ENCODE data around the gene TPP2. TPM values are rescaled to one million over a fixed set of nuclear protein-coding genes. Genes with fewer than 3 reads are reported as not detected.
A peak's percentile ranks its signal among the peaks of the same experiment; 100 is the strongest.

Gene TPP2
- total RNA-seq, 2 donors from 2014 or later: 64.2 to 80.6 TPM

DNA sequence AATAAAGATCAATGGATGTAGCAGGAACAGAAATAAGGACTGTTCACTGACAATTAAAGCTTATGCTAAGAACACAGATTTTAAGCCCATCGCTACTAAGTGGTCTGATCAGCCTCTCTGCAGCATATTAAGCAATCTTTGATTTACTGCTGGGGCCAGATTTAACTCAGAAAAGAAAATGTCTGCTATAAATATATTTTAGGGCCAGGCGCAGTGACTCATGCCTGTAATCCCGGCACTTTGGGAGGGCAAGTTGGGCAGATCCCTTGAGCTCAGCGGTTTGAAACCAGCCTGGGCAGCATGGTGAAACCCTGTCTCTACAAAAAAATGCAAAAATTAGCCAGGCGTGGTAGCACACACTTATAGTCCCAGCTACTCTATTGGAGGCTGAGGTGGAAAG lies 55.1 kb downstream of the TPP2 start:
- Mint-ChIP-seq H3K4me1 (no peaks in the 10 kb centered on the region), H3K27me3 (ENCODE audit: insufficient read depth) (no peaks in the 10 kb centered on the region), H3K9me3 (no peaks in the 10 kb centered on the region), H3K36me3 (ENCODE audit: low read depth) (peaks cover 35% of the 10 kb centered on the region), H3K4me3 (no peak overlapping the region), H3K27ac (no peak overlapping the region)
- DNase-seq: no peak
- H3K27me3 ChIP-seq (ENCODE audit: control insufficient read depth, insufficient read depth, low read length, poor library complexity, severe bottlenecking): no peaks in the 10 kb centered on the region
- H3K4me3 ChIP-seq (ENCODE audit: low read length): no peak overlapping the region
- H3K9ac ChIP-seq (ENCODE audit: extremely low read depth, low read length, poor library complexity, severe bottlenecking): no peak overlapping the region
- H3K9me3 ChIP-seq (ENCODE audit: control insufficient read depth, low read length): no peaks in the 10 kb centered on the region
- WGBS, 2 experiments (ENCODE audit: insufficient coverage in 1 of 2, insufficient read length in 1 of 2): 95 to 100% methylated on average over 3 to 5 of the region's 5 CpGs
- peaks cover 91% of the 10 kb centered on the region for H3K36me3 ChIP-seq (ENCODE audit: control insufficient read depth, insufficient read depth, low read length)
- peaks cover 3% of the 10 kb centered on the region for H3K4me1 ChIP-seq (ENCODE audit: control insufficient read depth, insufficient read depth, low read length)
- H3K27ac ChIP-seq (ENCODE audit: low read depth, low read length): no peak overlapping the region
- TF ChIP-seq, protein P1, sequence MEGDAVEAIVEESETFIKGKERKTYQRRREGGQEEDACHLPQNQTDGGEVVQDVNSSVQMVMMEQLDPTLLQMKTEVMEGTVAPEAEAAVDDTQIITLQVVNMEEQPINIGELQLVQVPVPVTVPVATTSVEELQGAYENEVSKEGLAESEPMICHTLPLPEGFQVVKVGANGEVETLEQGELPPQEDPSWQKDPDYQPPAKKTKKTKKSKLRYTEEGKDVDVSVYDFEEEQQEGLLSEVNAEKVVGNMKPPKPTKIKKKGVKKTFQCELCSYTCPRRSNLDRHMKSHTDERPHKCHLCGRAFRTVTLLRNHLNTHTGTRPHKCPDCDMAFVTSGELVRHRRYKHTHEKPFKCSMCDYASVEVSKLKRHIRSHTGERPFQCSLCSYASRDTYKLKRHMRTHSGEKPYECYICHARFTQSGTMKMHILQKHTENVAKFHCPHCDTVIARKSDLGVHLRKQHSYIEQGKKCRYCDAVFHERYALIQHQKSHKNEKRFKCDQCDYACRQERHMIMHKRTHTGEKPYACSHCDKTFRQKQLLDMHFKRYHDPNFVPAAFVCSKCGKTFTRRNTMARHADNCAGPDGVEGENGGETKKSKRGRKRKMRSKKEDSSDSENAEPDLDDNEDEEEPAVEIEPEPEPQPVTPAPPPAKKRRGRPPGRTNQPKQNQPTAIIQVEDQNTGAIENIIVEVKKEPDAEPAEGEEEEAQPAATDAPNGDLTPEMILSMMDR (conservative IDR thresholded peaks at IDR 0.05): no peak

DNA sequence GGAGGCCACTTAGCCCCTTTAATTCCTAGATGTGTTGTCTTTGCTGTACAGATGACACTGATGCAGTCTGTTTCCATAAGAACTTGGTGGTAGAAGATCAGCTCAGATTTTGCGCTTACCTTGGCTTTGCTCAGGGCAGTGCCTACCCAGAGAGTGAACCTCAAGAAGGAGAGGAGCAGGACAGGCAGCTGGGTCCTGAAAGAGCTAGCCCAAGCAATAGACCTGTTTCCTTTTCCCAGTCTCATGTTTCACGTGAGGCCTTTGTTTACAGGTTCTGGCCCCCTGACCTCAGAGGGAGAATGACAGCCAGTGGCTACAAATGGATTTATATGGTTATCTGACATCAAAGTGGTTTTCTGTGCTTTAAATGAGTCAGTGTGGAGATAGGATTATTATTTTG lies 58.0 kb downstream of the TPP2 start:
- no peak for DNase-seq
- Mint-ChIP-seq H3K4me1 (no peaks in the 10 kb centered on the region), H3K36me3 (ENCODE audit: low read depth) (peaks cover 35% of the 10 kb centered on the region), H3K9me3 (no peaks in the 10 kb centered on the region), H3K27me3 (ENCODE audit: insufficient read depth) (no peaks in the 10 kb centered on the region), H3K27ac (no peak overlapping the region), H3K4me3 (no peak overlapping the region)
- TF ChIP-seq, protein P1 (conservative IDR thresholded peaks at IDR 0.05): no peak
- H3K36me3 ChIP-seq (ENCODE audit: control insufficient read depth, insufficient read depth, low read length): peaks cover 90% of the 10 kb centered on the region
- WGBS, 2 experiments (ENCODE audit: insufficient coverage in 1 of 2, insufficient read length in 1 of 2): 0 to 48% methylated on average over 1 to 2 of the region's 2 CpGs
- H3K4me1 ChIP-seq (ENCODE audit: control insufficient read depth, insufficient read depth, low read length): peaks cover 3% of the 10 kb centered on the region
- no peak overlapping the region for H3K9ac ChIP-seq (ENCODE audit: extremely low read depth, low read length, poor library complexity, severe bottlenecking)
- no peaks in the 10 kb centered on the region for H3K27me3 ChIP-seq (ENCODE audit: control insufficient read depth, insufficient read depth, low read length, poor library complexity, severe bottlenecking)
- peaks cover 15% of the 10 kb centered on the region for H3K9me3 ChIP-seq (ENCODE audit: control insufficient read depth, low read length)
- H3K4me3 ChIP-seq (ENCODE audit: low read length): no peak overlapping the region
- no peak overlapping the region for H3K27ac ChIP-seq (ENCODE audit: low read depth, low read length)

DNA sequence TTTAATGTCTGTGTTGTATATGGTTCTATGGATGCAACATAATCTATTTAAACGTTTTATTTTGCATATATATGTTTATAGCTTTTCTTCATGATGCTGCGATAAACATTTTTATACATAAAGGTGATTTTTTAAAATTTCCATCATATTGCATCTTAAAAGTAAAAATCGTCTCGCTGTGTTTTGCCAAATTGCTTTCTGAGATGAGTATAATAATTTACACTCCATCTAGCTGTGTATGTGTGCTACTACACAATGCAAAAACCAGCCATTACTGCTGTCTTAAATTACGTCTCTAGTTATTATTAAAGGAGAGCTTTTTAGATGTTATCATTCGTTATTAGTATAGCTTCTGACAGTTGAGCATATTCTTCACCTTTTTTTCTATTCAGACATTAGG lies 60.8 kb downstream of the TPP2 start:
- no peak overlapping the region for H3K27ac ChIP-seq (ENCODE audit: low read depth, low read length)
- Mint-ChIP-seq H3K9me3 (no peaks in the 10 kb centered on the region), H3K27ac (no peak overlapping the region), H3K27me3 (ENCODE audit: insufficient read depth) (no peaks in the 10 kb centered on the region), H3K4me3 (no peak overlapping the region), H3K36me3 (ENCODE audit: low read depth) (peaks cover 55% of the 10 kb centered on the region), H3K4me1 (no peaks in the 10 kb centered on the region)
- TF ChIP-seq, protein P1 (conservative IDR thresholded peaks at IDR 0.05): peak; percentile 60
- no peak overlapping the region for H3K4me3 ChIP-seq (ENCODE audit: low read length)
- no peak overlapping the region for H3K9ac ChIP-seq (ENCODE audit: extremely low read depth, low read length, poor library complexity, severe bottlenecking)
- DNase-seq: no peak
- H3K9me3 ChIP-seq (ENCODE audit: control insufficient read depth, low read length): peaks cover 22% of the 10 kb centered on the region
- peaks cover 89% of the 10 kb centered on the region for H3K36me3 ChIP-seq (ENCODE audit: control insufficient read depth, insufficient read depth, low read length)
- no peaks in the 10 kb centered on the region for H3K27me3 ChIP-seq (ENCODE audit: control insufficient read depth, insufficient read depth, low read length, poor library complexity, severe bottlenecking)
- peaks cover 3% of the 10 kb centered on the region for H3K4me1 ChIP-seq (ENCODE audit: control insufficient read depth, insufficient read depth, low read length)
- 75% methylated on average over 4 of the region's 6 CpGs; no CpG with 5 or more reads in 1 of the 2 experiments for WGBS, 2 experiments (ENCODE audit: insufficient coverage in 1 of 2, insufficient read length in 1 of 2)

Measured in endodermal cell (in vitro differentiated cells).